HepG2 (cell line): ENCODE data around the gene CAMTA1. TPM values are rescaled to one million over a fixed set of nuclear protein-coding genes. Genes with fewer than 3 reads are reported as not detected.

Experiments
- ATAC-seq: fragments of 200-7000 bp; cut with Tn5 transposase; 3 replicates; pipeline ENCODE4 v1.9.1; 2020; ENCODE audit warnings: mild to moderate bottlenecking, moderate library complexity
- BruUV-seq: library from RNA; stranded (reverse); fragments of 400-500 nt; replicated peaks from 2 replicates; lab custom pipeline; 2021; lab: Mats Ljungman, UMichigan
- CTCF ChIA-PET: fragments of 300-600 bp; formaldehyde crosslinking; extraction: SDS; loops from one replicate; lab custom pipeline; 2021; ENCODE audit warnings: low total read pairs, inconsistent platforms, low intra/inter-chr PET ratio; lab: Yijun Ruan, JAX
- POLR2A ChIA-PET: fragments of 350-600 bp; sonication (Branson Sonifier 250); formaldehyde crosslinking; loops from one replicate; lab custom pipeline; 2020; ENCODE audit warnings: antibody characterized with exemption, inconsistent platforms; lab: Yijun Ruan, JAX
- DNase-seq: peaks from one replicate; pipeline ENCODE4 v3.0.0-alpha.2; 2015; ENCODE audit warnings: low spot score
- FAIRE-seq: peaks from 3 replicates; lab custom pipeline; 2011; peaks lifted over from hg19 to GRCh38; lab: Jason Lieb, UNC
- H2AFZ ChIP-seq: one replicate; pipeline ENCODE4 v1.6.1; 2011; ENCODE audit warnings: low read length, inconsistent platforms
- H3K27ac ChIP-seq: fragments of 300-600 bp; 3 replicates; pipeline ENCODE4 v1.8.0; 2011; ENCODE audit warnings: mixed run types, mild to moderate bottlenecking, mixed read lengths, low read length, inconsistent platforms; ENCODE audit not compliant: insufficient read depth; ENCODE audit errors: extremely low read length
- H3K27me3 ChIP-seq, 2 experiments: fragments of 200-600 bp in 1 of 2; 2 replicates in 1 of 2; 3 replicates in 1 of 2; pipeline versions ENCODE4 v1.6.0 to v1.8.0; 2011; ENCODE audit warnings: low read length in 2 of 2, mild to moderate bottlenecking in 2 of 2, moderate library complexity in 2 of 2, inconsistent platforms in 1 of 2; ENCODE audit not compliant: insufficient read depth in 2 of 2, control insufficient read depth in 1 of 2
- H3K36me3 ChIP-seq, 2 experiments: fragments of 200-600 bp in 1 of 2; replicated peaks in 1 of 2; 2 replicates in 1 of 2; 3 replicates in 1 of 2; pipeline versions ENCODE4 v1.5.1 to v1.8.0; 2011; ENCODE audit warnings: low read length in 2 of 2, inconsistent platforms in 1 of 2; ENCODE audit not compliant: insufficient read depth in 2 of 2, control insufficient read depth in 1 of 2
- H3K4me1 ChIP-seq: 2 replicates; pipeline ENCODE4 v1.5.1; 2012; ENCODE audit warnings: low read length, inconsistent platforms; ENCODE audit not compliant: insufficient read depth
- H3K4me2 ChIP-seq: 2 replicates; pipeline ENCODE4 v1.6.0; 2011; ENCODE audit warnings: low read depth, low read length, inconsistent platforms
- H3K4me3 ChIP-seq, 3 experiments: fragments of 200-600 bp in 1 of 3; sonication (generic), shearing (Covaris generic) in 1 of 3; replicated peaks in 1 of 3; 2 replicates each; pipeline ENCODE4 v1.5.1; 2011 to 2016; ENCODE audit warnings: low read length in 3 of 3, inconsistent platforms in 2 of 3, low read depth in 2 of 3, mild to moderate bottlenecking in 2 of 3, control low read depth in 1 of 3, mixed read lengths in 1 of 3; ENCODE audit not compliant: insufficient read depth in 1 of 3
- H3K79me2 ChIP-seq: one replicate; pipeline ENCODE4 v1.6.1; 2011; ENCODE audit warnings: low read length, inconsistent platforms; ENCODE audit not compliant: insufficient read depth
- H3K9ac ChIP-seq: 2 replicates; pipeline ENCODE4 v1.6.0; 2011; ENCODE audit warnings: mild to moderate bottlenecking, low read depth, low read length, inconsistent platforms; ENCODE audit not compliant: insufficient read depth
- H3K9me3 ChIP-seq: 2 replicates; pipeline ENCODE4 v1.5.1; 2012; ENCODE audit warnings: mild to moderate bottlenecking, low read length
- H4K20me1 ChIP-seq: 2 replicates; pipeline ENCODE4 v1.6.0; 2011; ENCODE audit warnings: inconsistent platforms, mild to moderate bottlenecking, low read length, moderate library complexity; ENCODE audit not compliant: insufficient read depth
- CBX5 ChIP-seq: sonication (generic); formaldehyde crosslinking; IDR thresholded peaks from 2 replicates; pipeline ENCODE4 v1.4.0; 2020; ENCODE audit warnings: missing genetic modification reagents, borderline replicate concordance
- GABPA ChIP-seq, 2 experiments: IDR thresholded peaks; 2 replicates each; pipeline ENCODE4 v1.6.1; 2011 to 2016; ENCODE audit warnings: low read depth in 2 of 2, low read length in 1 of 2, missing biosample characterization in 1 of 2, missing genetic modification characterization in 1 of 2
- RORA ChIP-seq: sonication (generic); formaldehyde crosslinking; IDR thresholded peaks from 2 replicates; pipeline ENCODE4 v1.5.0; 2020; ENCODE audit warnings: mild to moderate bottlenecking, missing genetic modification reagents, moderate library complexity
- SRSF4 ChIP-seq: fragments of 200-400 bp; formaldehyde crosslinking; IDR thresholded peaks from one replicate; pipeline ENCODE4 v1.6.1; 2018; ENCODE audit warnings: mild to moderate bottlenecking, low read depth, low read length, moderate library complexity; ENCODE audit not compliant: poor library complexity, severe bottlenecking
- THAP8 ChIP-seq: sonication (generic); formaldehyde crosslinking; IDR thresholded peaks from 2 replicates; pipeline ENCODE4 v1.5.1; 2020; ENCODE audit warnings: missing genetic modification reagents, mild to moderate bottlenecking, borderline replicate concordance
- ZKSCAN8 ChIP-seq: IDR thresholded peaks from 2 replicates; pipeline ENCODE4 v1.6.1; 2016; ENCODE audit warnings: borderline replicate concordance, missing genetic modification reagents, missing compliant biosample characterization
- ZNF367 ChIP-seq: sonication (generic); formaldehyde crosslinking; IDR thresholded peaks from 2 replicates; pipeline ENCODE4 v1.4.0; 2020; ENCODE audit warnings: missing genetic modification reagents, borderline replicate concordance
- ZNF790 ChIP-seq: sonication (generic); formaldehyde crosslinking; IDR thresholded peaks from 2 replicates; pipeline ENCODE4 v1.8.0; 2022; ENCODE audit warnings: missing genetic modification reagents, mild to moderate bottlenecking, borderline replicate concordance
- WGBS: methylation state at CpG from one replicate; pipeline ENCODE4 v1.1.6; 2017; ENCODE audit warnings: low lambda C conversion rate; 5-methylcytosine and 5-hydroxymethylcytosine counted together
- in situ Hi-C: cut with HindIII; loops from 2 replicates; pipeline ENCODE4 v1.10.0; 2017; ENCODE audit warnings: low pct_unique_long_range_greater_than_20kb; ENCODE audit not compliant: extremely low pct_ligation_motif_present
- intact Hi-C: fragments of 100-400 bp; cut with micrococcal nuclease; formaldehyde crosslinking; loops from one replicate; pipeline ENCODE4 v1.10.0; 2022; ENCODE audit not compliant: unreplicated experiment
- polyA plus RNA-seq, 8 experiments: library from polyadenylated mRNA; depleted of rRNA in 3 of 8; stranded (reverse) in 7 of 8; unstranded in 1 of 8; fragments of >200 nt; fragmentation: Illumina TruSeq in 4 of 8; extraction: Trizol in 4 of 8; gene quantifications; 2 replicates each; pipeline versions ENCODE4 v1.2.1 to v1.2.3, GENCODE V29; 2011 to 2016; ENCODE audit warnings: low read depth in 4 of 8, missing spikeins in 1 of 8, mixed read lengths in 1 of 8; ENCODE audit not compliant: insufficient read depth in 1 of 8
- total RNA-seq, 5 experiments: library from RNA; depleted of rRNA; stranded (reverse); fragments of >200 nt; fragmentation: Illumina TruSeq; extraction: Trizol; gene quantifications; 2 replicates each; pipeline ENCODE4 v1.2.3, GENCODE V29; 2016; ENCODE audit warnings: low read depth in 1 of 5
- TF ChIP-seq, protein P1 (sequence below): sonication (generic); formaldehyde crosslinking; IDR thresholded peaks from 2 replicates; pipeline ENCODE4 v1.4.0; 2020; ENCODE audit warnings: missing genetic modification reagents, borderline replicate concordance
- TF ChIP-seq, protein P2 (sequence below): IDR thresholded peaks from 2 replicates; pipeline ENCODE4 v1.6.1; 2018; ENCODE audit warnings: missing genetic modification reagents

CAMTA1 gene
- total and polyA plus RNA-seq, 2 of the 13 experiments (the other 11 are each of a cell fraction or from before 2014, with no cell fraction given) = 25.0 to 36.4 TPM

GRCh38 chr1:7333620-7334019 is 548.4 kb downstream of the CAMTA1 start:
- Histone ChIP-seq H3K4me3 (no peak overlapping the region), H3K36me3 (no peaks in the 10 kb centered on the region), H2AFZ (no peak overlapping the region), H3K4me2 (no peak overlapping the region), H3K9me3 (no peaks in the 10 kb centered on the region), H3K9ac (no peak overlapping the region), H3K27me3 (peaks cover 1 to 3% of the 10 kb centered on the region in 2 experiments; a peak in 2 of 5 replicates), H3K79me2 (no peaks in the 10 kb centered on the region), H4K20me1 (no peaks in the 10 kb centered on the region), H3K4me1 (no peaks in the 10 kb centered on the region), H3K27ac (no peak overlapping the region)
- no peak for DNase-seq
- CTCF ChIA-PET = no interaction called here
- POLR2A ChIA-PET = no interaction called here
- WGBS = 5% methylated on average over 5 of the region's 8 CpGs
- no peak for ATAC-seq
- in situ Hi-C loops = no loop called here
- TF ChIP-seq ZNF790 = no peak
- intact Hi-C loops = no loop called here
- BruUV-seq = no TSS peak
- no peak for FAIRE-seq

DNA sequence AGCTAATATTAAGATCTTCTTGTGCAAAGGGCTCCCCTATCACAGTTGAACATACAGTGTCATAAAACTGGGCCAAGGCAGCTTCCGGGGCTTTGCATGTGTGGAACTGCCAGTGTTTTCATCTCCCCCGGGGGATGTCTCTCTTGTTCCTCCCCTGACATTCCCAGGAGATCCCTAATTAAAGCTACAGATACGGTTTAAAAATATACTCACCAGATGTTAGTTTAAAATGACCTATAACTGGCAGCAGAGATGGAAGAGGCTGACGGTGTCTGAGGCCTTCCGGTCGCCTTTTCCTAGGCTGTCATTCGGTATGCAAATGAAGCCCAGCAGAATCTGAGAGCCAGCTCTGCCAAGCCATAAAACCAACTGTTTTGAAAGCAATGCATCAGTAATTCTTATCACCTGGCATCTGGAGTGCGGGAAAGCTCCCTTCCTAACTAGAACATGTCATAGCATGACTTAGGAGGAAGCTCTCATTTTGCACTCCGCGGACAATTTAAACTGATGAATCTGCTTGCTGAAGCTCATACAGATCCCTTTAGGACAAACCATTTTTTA is 549.3 kb downstream of the CAMTA1 start:
- Histone ChIP-seq H3K27me3 (peaks cover 1 to 3% of the 10 kb centered on the region in 2 experiments; a peak in 2 of 5 replicates), H4K20me1 (no peaks in the 10 kb centered on the region), H3K9me3 (no peaks in the 10 kb centered on the region), H3K36me3 (no peaks in the 10 kb centered on the region), H3K27ac (no peak overlapping the region), H3K79me2 (no peaks in the 10 kb centered on the region), H3K4me3 (no peak overlapping the region), H3K9ac (no peak overlapping the region), H2AFZ (no peak overlapping the region), H3K4me1 (no peaks in the 10 kb centered on the region), H3K4me2 (no peak overlapping the region)
- in situ Hi-C loops = no loop called here
- WGBS = 46% methylated on average over 7 of the region's 10 CpGs
- intact Hi-C loops = no loop called here
- TF ChIP-seq ZKSCAN8 (CRISPR knock-in tag) = no peak
- no peak for TF ChIP-seq GABPA (IDR thresholded peaks at IDR 0.05; ENCODE audit: low read depth, low read length)
- no peak for TF ChIP-seq GABPA (CRISPR knock-in tag; IDR thresholded peaks at IDR 0.05; ENCODE audit: low read depth)
- TF ChIP-seq, protein P1, sequence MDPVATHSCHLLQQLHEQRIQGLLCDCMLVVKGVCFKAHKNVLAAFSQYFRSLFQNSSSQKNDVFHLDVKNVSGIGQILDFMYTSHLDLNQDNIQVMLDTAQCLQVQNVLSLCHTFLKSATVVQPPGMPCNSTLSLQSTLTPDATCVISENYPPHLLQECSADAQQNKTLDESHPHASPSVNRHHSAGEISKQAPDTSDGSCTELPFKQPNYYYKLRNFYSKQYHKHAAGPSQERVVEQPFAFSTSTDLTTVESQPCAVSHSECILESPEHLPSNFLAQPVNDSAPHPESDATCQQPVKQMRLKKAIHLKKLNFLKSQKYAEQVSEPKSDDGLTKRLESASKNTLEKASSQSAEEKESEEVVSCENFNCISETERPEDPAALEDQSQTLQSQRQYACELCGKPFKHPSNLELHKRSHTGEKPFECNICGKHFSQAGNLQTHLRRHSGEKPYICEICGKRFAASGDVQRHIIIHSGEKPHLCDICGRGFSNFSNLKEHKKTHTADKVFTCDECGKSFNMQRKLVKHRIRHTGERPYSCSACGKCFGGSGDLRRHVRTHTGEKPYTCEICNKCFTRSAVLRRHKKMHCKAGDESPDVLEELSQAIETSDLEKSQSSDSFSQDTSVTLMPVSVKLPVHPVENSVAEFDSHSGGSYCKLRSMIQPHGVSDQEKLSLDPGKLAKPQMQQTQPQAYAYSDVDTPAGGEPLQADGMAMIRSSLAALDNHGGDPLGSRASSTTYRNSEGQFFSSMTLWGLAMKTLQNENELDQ (CRISPR knock-in tag) = no peak
- TF ChIP-seq, protein P2, sequence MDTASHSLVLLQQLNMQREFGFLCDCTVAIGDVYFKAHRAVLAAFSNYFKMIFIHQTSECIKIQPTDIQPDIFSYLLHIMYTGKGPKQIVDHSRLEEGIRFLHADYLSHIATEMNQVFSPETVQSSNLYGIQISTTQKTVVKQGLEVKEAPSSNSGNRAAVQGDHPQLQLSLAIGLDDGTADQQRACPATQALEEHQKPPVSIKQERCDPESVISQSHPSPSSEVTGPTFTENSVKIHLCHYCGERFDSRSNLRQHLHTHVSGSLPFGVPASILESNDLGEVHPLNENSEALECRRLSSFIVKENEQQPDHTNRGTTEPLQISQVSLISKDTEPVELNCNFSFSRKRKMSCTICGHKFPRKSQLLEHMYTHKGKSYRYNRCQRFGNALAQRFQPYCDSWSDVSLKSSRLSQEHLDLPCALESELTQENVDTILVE (CRISPR knock-in tag) = no peak
- TF ChIP-seq THAP8 (CRISPR knock-in tag) = no peak
- TF ChIP-seq CBX5 = no peak
- no peak for TF ChIP-seq SRSF4
- TF ChIP-seq RORA = no peak
- TF ChIP-seq ZNF367 = no peak
- CTCF ChIA-PET = no interaction called here
- POLR2A ChIA-PET = no interaction called here
- no peak for ATAC-seq
- no TSS peak for BruUV-seq
- DNase-seq = no peak
- FAIRE-seq = no peak
